Suprapubic skin (tissue), 4 donors: Measurements from ENCODE around the gene SAT1. TPM values are rescaled to one million over a fixed set of nuclear protein-coding genes. Genes with fewer than 3 reads are reported as not detected.
"Not testable (repeated sequence)": the region's sequence is repeated elsewhere in the genome, so short reads cannot be mapped to it uniquely, and the experiment has no call there.

Experiments used
- DNase-seq, 2 donors: peaks; one replicate each; pipeline ENCODE4 v3.0.0-alpha.2; 2019; ENCODE audit warnings: low spot score in 2 of 2
- H3K27ac ChIP-seq: fragments of 200-600 bp; sonication (generic); one replicate; pipeline ENCODE4 v1.5.1; 2019
- H3K27me3 ChIP-seq: fragments of 200-600 bp; sonication (generic); one replicate; pipeline ENCODE4 v1.5.1; 2019
- H3K36me3 ChIP-seq: fragments of 200-600 bp; sonication (generic); one replicate; pipeline ENCODE4 v1.5.1; 2019
- H3K4me1 ChIP-seq: fragments of 200-600 bp; sonication (generic); one replicate; pipeline ENCODE4 v1.5.1; 2019
- H3K4me3 ChIP-seq: fragments of 200-600 bp; sonication (generic); one replicate; pipeline ENCODE4 v1.5.1; 2019; ENCODE audit warnings: mild to moderate bottlenecking
- H3K9me3 ChIP-seq: fragments of 200-600 bp; sonication (generic); one replicate; pipeline ENCODE4 v1.5.1; 2019
- EP300 ChIP-seq: sonication (generic); formaldehyde crosslinking; IDR thresholded peaks from one replicate; pipeline ENCODE4 v1.6.1; 2017; ENCODE audit warnings: antibody characterized with exemption
- POLR2A ChIP-seq, 2 donors: fragments of 450-650 bp; IDR thresholded peaks; one replicate each; pipeline ENCODE4 v1.6.1; 2017; ENCODE audit warnings: antibody characterized with exemption in 2 of 2, mild to moderate bottlenecking in 2 of 2, moderate library complexity in 2 of 2
- POLR2AphosphoS5 ChIP-seq, 3 donors: sonication (generic); formaldehyde crosslinking; IDR thresholded peaks; one replicate each; pipeline ENCODE4 v1.6.1; 2017; ENCODE audit warnings: antibody characterized with exemption in 3 of 3
- WGBS: methylation state at CpG from one replicate; pipeline ENCODE4 v1.1.5; 2018; 5-methylcytosine and 5-hydroxymethylcytosine counted together
- total RNA-seq, 4 donors: library from RNA; depleted of rRNA; stranded (reverse); fragments of >200 nt; gene quantifications; one replicate each; pipeline ENCODE4 v1.1.0, GENCODE V29; 2016
- TF ChIP-seq, protein P1 (sequence below), 2 donors: fragments of 200-600 bp in 1 of 2; fragments of 450-650 bp in 1 of 2; sonication (generic) in 1 of 2; IDR thresholded peaks; one replicate each; pipeline ENCODE4 v1.5.1; 2016 to 2019; ENCODE audit warnings: antibody characterized with exemption in 2 of 2, mild to moderate bottlenecking in 1 of 2, moderate library complexity in 1 of 2

Gene SAT1
- total RNA-seq, 4 donors from 2014 or later, result 131 to 357 (median 202) TPM

DNA sequence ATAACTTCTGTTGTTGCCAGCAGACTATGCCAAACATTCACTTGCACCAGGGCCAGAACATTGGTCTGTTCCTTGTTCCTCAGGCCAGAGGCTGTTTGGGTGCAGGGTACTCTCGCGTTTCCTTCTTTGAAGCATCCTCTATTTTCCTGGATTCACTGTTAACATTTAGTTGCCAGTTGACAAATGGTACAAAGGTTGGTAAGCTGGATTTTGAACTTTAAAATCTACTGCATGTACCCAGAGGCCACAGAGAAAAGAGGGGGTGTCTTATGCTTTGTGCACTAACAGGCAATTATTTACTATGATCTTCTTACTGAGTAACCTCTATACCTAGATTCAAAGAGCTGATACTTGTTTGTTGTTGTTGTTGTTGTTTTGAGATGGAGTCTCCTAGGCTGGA is 12.8 kb upstream of the SAT1 start:
- no peak for TF ChIP-seq POLR2AphosphoS5 (IDR thresholded peaks at IDR 0.05)
- TF ChIP-seq, protein P1, sequence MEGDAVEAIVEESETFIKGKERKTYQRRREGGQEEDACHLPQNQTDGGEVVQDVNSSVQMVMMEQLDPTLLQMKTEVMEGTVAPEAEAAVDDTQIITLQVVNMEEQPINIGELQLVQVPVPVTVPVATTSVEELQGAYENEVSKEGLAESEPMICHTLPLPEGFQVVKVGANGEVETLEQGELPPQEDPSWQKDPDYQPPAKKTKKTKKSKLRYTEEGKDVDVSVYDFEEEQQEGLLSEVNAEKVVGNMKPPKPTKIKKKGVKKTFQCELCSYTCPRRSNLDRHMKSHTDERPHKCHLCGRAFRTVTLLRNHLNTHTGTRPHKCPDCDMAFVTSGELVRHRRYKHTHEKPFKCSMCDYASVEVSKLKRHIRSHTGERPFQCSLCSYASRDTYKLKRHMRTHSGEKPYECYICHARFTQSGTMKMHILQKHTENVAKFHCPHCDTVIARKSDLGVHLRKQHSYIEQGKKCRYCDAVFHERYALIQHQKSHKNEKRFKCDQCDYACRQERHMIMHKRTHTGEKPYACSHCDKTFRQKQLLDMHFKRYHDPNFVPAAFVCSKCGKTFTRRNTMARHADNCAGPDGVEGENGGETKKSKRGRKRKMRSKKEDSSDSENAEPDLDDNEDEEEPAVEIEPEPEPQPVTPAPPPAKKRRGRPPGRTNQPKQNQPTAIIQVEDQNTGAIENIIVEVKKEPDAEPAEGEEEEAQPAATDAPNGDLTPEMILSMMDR (IDR thresholded peaks at IDR 0.05), result no peak
- no peak for TF ChIP-seq EP300
- no peak for TF ChIP-seq POLR2A (IDR thresholded peaks at IDR 0.05)
- no peak for DNase-seq
- H3K9me3 ChIP-seq, result no peaks in the 10 kb centered on the region
- 62% methylated on average over 2 of the region's 2 CpGs for WGBS
- no peak overlapping the region for H3K4me3 ChIP-seq
- H3K27ac ChIP-seq, result no peak overlapping the region
- no peaks in the 10 kb centered on the region for H3K36me3 ChIP-seq
- no peaks in the 10 kb centered on the region for H3K27me3 ChIP-seq
- no peaks in the 10 kb centered on the region for H3K4me1 ChIP-seq

DNA sequence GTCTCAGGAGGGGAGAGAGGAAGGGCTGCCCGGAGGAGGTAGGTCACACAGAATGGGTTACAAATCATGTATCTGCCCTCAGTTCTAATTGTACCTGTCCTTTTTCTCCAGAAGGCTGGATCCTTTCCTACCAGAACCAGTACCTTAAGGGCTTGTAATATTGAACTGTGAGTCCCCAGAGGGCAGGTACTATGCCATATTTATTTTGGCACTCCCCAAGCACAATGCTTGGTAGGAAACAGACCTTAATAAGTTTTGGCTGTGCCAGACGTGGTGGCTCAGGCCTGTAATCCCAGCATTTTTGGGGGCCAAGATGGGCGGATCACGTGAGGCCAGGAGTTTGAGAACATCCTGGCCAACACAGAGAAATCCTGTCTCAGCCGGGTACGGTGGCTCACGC is 11.9 kb upstream of the SAT1 start:
- H3K4me3 ChIP-seq, H3K27ac ChIP-seq, H3K36me3 ChIP-seq, DNase-seq, H3K4me1 ChIP-seq, H3K27me3 ChIP-seq, H3K9me3 ChIP-seq: not testable (repeated sequence)
- 91% methylated on average over 5 of the region's 7 CpGs for WGBS

DNA sequence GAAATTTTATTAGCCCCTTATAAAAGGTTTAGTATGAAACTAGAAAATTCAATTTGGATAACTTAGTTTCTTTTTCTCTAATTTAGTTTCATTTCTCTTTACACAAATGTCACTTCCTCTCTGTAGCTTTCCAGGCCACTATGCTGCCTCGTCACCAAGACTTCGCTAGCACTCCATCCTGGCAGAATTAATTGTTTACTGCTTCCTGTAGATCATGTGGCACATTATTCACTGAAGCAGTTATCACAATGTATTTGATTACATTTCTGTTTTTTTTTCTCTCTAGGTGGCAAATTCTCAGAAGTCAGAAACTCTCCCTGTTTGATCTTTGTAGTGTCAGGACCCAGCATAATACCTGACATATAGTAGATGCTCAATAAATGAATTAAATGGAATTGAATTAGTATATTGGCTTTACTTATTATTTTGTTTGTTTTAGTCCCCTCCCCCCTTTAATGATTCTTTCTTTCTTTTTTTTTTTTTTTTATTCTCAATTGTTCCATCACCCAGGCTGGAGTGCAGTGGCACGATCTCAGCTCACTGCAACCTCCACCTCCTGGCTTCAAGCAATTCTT is 9.3 kb upstream of the SAT1 start:
- H3K27ac ChIP-seq, result no peak overlapping the region
- TF ChIP-seq EP300, result no peak
- TF ChIP-seq, protein P1 (IDR thresholded peaks at IDR 0.05), result no peak
- no peak for TF ChIP-seq POLR2AphosphoS5 (IDR thresholded peaks at IDR 0.05)
- no peak for TF ChIP-seq POLR2A (IDR thresholded peaks at IDR 0.05)
- no peaks in the 10 kb centered on the region for H3K36me3 ChIP-seq
- WGBS, result 54% methylated on average over 3 of the region's 3 CpGs
- H3K4me3 ChIP-seq, result no peak overlapping the region
- H3K9me3 ChIP-seq, result no peaks in the 10 kb centered on the region
- H3K4me1 ChIP-seq, result no peaks in the 10 kb centered on the region
- no peak for DNase-seq
- no peaks in the 10 kb centered on the region for H3K27me3 ChIP-seq

DNA sequence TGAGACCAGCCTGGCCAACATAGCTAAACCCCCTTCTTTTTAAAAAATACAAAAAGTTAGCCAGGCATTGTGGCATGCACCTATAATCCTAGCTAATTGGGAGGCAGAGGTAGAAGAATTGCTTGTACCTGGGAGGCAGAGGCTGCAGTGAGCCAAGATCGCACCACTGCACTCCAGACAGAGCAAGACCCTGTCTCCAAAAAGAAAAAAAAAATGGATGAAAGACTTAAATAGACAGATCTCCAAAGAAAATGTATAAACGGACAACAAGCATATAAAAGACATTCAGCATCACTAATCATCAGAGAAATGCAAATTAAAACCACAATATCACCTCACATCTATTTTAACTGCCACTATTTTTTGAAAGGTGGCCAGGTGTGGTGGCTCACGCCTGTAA is 6.6 kb upstream of the SAT1 start:
- Histone ChIP-seq H3K9me3 (no peaks in the 10 kb centered on the region), H3K4me3 (no peak overlapping the region), H3K27ac (no peak overlapping the region), H3K36me3 (no peaks in the 10 kb centered on the region), H3K4me1 (no peaks in the 10 kb centered on the region), H3K27me3 (no peaks in the 10 kb centered on the region)
- whole genome bisulfite sequencing, result 83% methylated on average over 3 of the region's 3 CpGs
- DNase-seq, result no peak
- TF ChIP-seq EP300 (no peak), POLR2AphosphoS5 (IDR thresholded peaks at IDR 0.05) (no peak), POLR2A (IDR thresholded peaks at IDR 0.05) (no peak)
- TF ChIP-seq, protein P1 (IDR thresholded peaks at IDR 0.05), result no peak

DNA sequence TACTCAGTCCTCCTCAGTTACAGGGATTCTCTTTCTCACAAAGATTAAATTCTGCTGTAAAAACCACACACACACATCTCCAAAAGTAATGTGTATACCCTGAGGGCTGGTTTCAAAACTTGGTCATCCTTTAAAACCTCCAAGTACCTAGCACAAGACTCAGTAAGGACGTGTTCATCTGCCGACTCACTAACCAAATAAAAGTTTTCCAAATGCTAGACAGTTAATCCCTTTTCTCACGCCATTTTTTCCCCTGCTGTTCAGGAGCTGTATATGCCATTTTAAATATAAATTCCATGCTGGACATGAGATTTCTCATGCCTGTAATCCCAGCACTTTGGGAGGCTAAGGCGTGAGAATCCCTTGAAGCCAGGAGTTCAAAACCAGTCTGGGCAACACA is 3.9 kb upstream of the SAT1 start:
- H3K36me3 ChIP-seq, result no peaks in the 10 kb centered on the region
- H3K9me3 ChIP-seq, result no peaks in the 10 kb centered on the region
- H3K27ac ChIP-seq, result no peak overlapping the region
- no peak for DNase-seq
- peaks cover 4% of the 10 kb centered on the region for H3K4me1 ChIP-seq
- H3K4me3 ChIP-seq, result no peak overlapping the region
- TF ChIP-seq EP300, result no peak
- no peak for TF ChIP-seq POLR2A (IDR thresholded peaks at IDR 0.05)
- no peak for TF ChIP-seq POLR2AphosphoS5 (IDR thresholded peaks at IDR 0.05)
- TF ChIP-seq, protein P1 (IDR thresholded peaks at IDR 0.05), result no peak
- no peaks in the 10 kb centered on the region for H3K27me3 ChIP-seq
- WGBS, result 75% methylated on average over 4 of the region's 4 CpGs

DNA sequence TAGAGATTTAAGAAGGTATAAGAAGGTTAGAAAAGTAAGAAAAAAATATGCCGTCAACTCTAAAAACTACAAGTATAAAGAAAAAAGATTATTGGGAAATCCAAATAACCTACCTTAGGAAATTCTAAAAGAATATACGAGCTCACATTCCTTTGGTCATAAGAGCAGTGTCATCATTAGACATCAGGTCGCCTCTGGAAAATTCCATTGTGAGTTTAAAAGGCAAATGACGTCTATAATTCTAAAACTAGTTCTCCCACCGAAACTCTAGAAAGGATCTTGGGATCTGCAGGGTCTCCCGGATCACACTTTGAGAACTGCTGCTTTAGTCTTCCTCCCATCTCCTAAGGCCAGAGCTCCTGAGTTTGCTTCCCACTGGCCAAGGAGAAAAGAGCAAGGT is 518 bp upstream of the SAT1 start:
- Histone ChIP-seq H3K4me1 (peaks cover 4% of the 10 kb centered on the region), H3K36me3 (no peaks in the 10 kb centered on the region), H3K27ac (no peak overlapping the region), H3K4me3 (peak overlapping the region; percentile 64), H3K9me3 (no peaks in the 10 kb centered on the region), H3K27me3 (no peaks in the 10 kb centered on the region)
- TF ChIP-seq EP300 (no peak), POLR2AphosphoS5 (IDR thresholded peaks at IDR 0.05) (no peak), POLR2A (IDR thresholded peaks at IDR 0.05) (no peak)
- TF ChIP-seq, protein P1 (IDR thresholded peaks at IDR 0.05), result no peak
- no peak for DNase-seq
- 61% methylated on average over 6 of the region's 6 CpGs for WGBS
